GM19467 (cell line): ENCODE data around the gene UQCC2.

Experiments used
- ATAC-seq: cut with Tn5 transposase; IDR thresholded peaks from one replicate; pipeline ENCODE4 v1.9.1; 2021; ENCODE audit warnings: mild to moderate bottlenecking, moderate library complexity; ENCODE audit not compliant: unreplicated experiment

The UQCC2 gene

GRCh38 chr6:33692078-33692759, 19.3 kb downstream of the UQCC2 start:
- ATAC-seq, result no peak

GRCh38 chr6:33691456-33692077, 19.9 kb downstream of the UQCC2 start:
- ATAC-seq, result no peak

GRCh38 chr6:33690766-33691165, 20.7 kb downstream of the UQCC2 start:
- ATAC-seq, result no peak

- ATAC-seq, result no peak
Observed at GRCh38 chr6:33689879-33690278, 21.6 kb downstream of the UQCC2 start.

GRCh38 chr6:33689148-33689494, 22.4 kb downstream of the UQCC2 start:
- no peak for ATAC-seq

- ATAC-seq, result no peak
Observed at GRCh38 chr6:33688451-33689147, 22.9 kb downstream of the UQCC2 start.

GRCh38 chr6:33688006-33688405, 23.5 kb downstream of the UQCC2 start:
- ATAC-seq, result no peak

GRCh38 chr6:33686981-33687975, 24.2 kb downstream of the UQCC2 start:
- no peak for ATAC-seq

GRCh38 chr6:33686225-33686924, 25.1 kb downstream of the UQCC2 start:
- ATAC-seq, result no peak

- ATAC-seq, result no peak
Observed at GRCh38 chr6:33685411-33686224, 25.9 kb downstream of the UQCC2 start.

- ATAC-seq, result no peak
Observed at GRCh38 chr6:33684983-33685382, 26.5 kb downstream of the UQCC2 start.

GRCh38 chr6:33684428-33684896, 27.0 kb downstream of the UQCC2 start:
- no peak for ATAC-seq

- no peak for ATAC-seq
Observed at GRCh38 chr6:33683576-33684427, 27.7 kb downstream of the UQCC2 start.

- ATAC-seq, result no peak
Observed at GRCh38 chr6:33683051-33683571, 28.4 kb downstream of the UQCC2 start.

- ATAC-seq, result no peak
Observed at GRCh38 chr6:33682341-33682740, 29.2 kb downstream of the UQCC2 start.

GRCh38 chr6:33679761-33680160, 31.7 kb downstream of the UQCC2 start:
- ATAC-seq, result no peak

GRCh38 chr6:33678932-33679490, 32.5 kb downstream of the UQCC2 start:
- ATAC-seq, result no peak
